HG03354 (cell line): Measurements from ENCODE around the gene SARM1.
A peak's percentile ranks its signal among the peaks of the same experiment; 100 is the strongest.

Source experiments
- ATAC-seq: cut with Tn5 transposase; IDR thresholded peaks from one replicate; pipeline ENCODE4 v1.9.1; 2021; ENCODE audit warnings: mild to moderate bottlenecking; ENCODE audit not compliant: unreplicated experiment, poor library complexity, severe bottlenecking

Gene SARM1

GRCh38 chr17:28339431-28339830 is 32.1 kb upstream of the SARM1 start:
- no peak for ATAC-seq

- ATAC-seq = no peak
Observed at GRCh38 chr17:28340374-28340773, 31.1 kb upstream of the SARM1 start.

GRCh38 chr17:28341516-28341915 is 30.0 kb upstream of the SARM1 start:
- no peak for ATAC-seq

- ATAC-seq = no peak
Observed at GRCh38 chr17:28342313-28342712, 29.2 kb upstream of the SARM1 start.

- no peak for ATAC-seq
Observed at GRCh38 chr17:28343491-28343932, 28.0 kb upstream of the SARM1 start.

- ATAC-seq = no peak
Observed at GRCh38 chr17:28344011-28344410, 27.5 kb upstream of the SARM1 start.

GRCh38 chr17:28344435-28344901 is 27.0 kb upstream of the SARM1 start:
- no peak for ATAC-seq

- ATAC-seq = no peak
Observed at GRCh38 chr17:28345419-28346198, 25.9 kb upstream of the SARM1 start.

- ATAC-seq = no peak
Observed at GRCh38 chr17:28346199-28346580, 25.3 kb upstream of the SARM1 start.

- no peak for ATAC-seq
Observed at GRCh38 chr17:28346746-28347246, 24.7 kb upstream of the SARM1 start.

- ATAC-seq = no peak
Observed at GRCh38 chr17:28347261-28347891, 24.1 kb upstream of the SARM1 start.

- ATAC-seq = no peak
Observed at GRCh38 chr17:28348979-28349378, 22.5 kb upstream of the SARM1 start.

GRCh38 chr17:28350271-28350670 is 21.2 kb upstream of the SARM1 start:
- ATAC-seq = no peak

GRCh38 chr17:28357061-28357900 is 14.2 kb upstream of the SARM1 start, which contains the start of gene POLDIP2:
POLDIP2 (minus strand) TSS chr17:28357527; CDS start chr17:28357448, 79 bp downstream.
- ATAC-seq = peak; percentile 97

GRCh38 chr17:28357901-28358197 is 13.6 kb upstream of the SARM1 start:
- ATAC-seq = no peak

- no peak for ATAC-seq
Observed at GRCh38 chr17:28363186-28363585, 8.3 kb upstream of the SARM1 start.

GRCh38 chr17:28363776-28364650 is 7.5 kb upstream of the SARM1 start:
- no peak for ATAC-seq

- no peak for ATAC-seq
Observed at GRCh38 chr17:28364665-28365363, 6.7 kb upstream of the SARM1 start, which contains the start of gene SEBOX. SEBOX (minus strand) TSS chr17:28365199; CDS start chr17:28365151, 48 bp downstream.

GRCh38 chr17:28365487-28365886 is 6.0 kb upstream of the SARM1 start:
- ATAC-seq = no peak
